HG03066 (cell line): ENCODE measurements around the gene CDKAL1.
"Not testable (repeated sequence)": the region's sequence is repeated elsewhere in the genome, so short reads cannot be mapped to it uniquely, and the experiment has no call there.

Experiments
- ATAC-seq: cut with Tn5 transposase; IDR thresholded peaks from one replicate; pipeline ENCODE4 v1.9.1; 2021; ENCODE audit warnings: low read depth; ENCODE audit not compliant: unreplicated experiment

CDKAL1 gene

DNA sequence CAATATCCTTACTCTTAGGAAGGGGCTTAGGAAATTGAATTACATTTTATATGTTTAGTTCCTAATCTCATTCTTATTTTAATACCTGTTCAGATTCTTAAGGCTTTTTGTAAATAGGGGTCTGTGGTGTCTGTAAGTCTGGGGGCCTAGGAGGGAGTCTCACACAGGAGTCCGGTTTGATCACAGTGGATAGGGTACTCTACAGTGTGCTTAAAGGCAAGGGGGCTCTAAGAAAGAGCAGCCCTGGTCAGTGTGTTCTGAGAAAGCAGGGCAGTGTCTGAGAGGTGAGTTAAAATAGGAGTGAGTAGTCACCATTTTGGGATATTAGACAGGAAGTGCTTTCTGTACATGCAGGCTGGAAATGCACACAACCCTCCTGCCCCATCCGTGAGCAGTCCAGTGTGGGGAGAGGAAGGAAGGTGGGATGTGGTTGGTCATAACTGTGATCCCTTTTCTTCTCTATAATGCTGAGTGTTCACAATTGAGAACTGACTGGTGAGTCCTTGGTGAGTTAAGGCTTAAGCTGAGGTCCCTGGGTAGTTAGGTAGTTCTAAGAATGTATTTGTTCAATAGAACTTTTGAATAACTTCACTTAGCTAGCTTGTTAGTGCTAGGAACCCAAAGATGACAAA, 50.0 kb downstream of the CDKAL1 start:
- ATAC-seq, result no peak

DNA sequence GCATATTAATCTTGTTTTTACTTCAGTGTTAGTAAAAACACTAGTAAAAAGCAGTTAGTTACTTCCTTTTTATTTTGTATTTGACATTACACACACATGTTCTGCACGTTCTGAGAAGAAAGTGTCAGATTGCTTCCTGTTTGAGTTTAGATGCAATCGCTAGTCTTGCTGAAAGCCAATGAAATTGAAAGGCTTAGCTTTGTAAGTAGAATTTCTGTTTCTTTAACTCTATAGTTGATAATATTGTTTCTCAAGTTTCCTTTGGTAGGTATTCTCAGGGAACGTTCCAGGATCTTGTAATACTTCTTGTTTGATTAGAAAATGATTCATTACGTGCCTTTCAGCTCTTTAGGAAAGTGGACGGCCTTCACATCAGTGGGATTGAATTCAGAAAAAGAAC, 55.0 kb downstream of the CDKAL1 start:
- ATAC-seq, result no peak

DNA sequence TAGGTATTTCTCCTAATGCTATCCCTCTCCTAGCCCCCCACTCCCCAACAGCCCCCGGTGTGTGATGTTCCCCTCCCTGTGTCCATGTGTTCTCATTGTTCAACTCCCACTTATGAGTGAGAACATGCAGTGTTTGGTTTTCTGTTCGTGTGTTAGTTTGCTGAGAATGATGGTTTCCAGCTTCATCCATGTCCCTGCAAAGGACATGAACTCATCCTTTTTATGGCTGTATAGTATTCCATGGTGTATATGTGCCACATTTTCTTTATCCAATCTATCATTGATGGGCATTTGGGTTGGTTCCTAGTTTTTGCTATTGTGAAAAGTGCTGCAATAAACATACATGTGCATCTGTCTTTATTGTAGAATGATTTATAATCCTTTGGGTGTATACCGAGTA, 56.2 kb downstream of the CDKAL1 start:
- ATAC-seq, result not testable (repeated sequence)

DNA sequence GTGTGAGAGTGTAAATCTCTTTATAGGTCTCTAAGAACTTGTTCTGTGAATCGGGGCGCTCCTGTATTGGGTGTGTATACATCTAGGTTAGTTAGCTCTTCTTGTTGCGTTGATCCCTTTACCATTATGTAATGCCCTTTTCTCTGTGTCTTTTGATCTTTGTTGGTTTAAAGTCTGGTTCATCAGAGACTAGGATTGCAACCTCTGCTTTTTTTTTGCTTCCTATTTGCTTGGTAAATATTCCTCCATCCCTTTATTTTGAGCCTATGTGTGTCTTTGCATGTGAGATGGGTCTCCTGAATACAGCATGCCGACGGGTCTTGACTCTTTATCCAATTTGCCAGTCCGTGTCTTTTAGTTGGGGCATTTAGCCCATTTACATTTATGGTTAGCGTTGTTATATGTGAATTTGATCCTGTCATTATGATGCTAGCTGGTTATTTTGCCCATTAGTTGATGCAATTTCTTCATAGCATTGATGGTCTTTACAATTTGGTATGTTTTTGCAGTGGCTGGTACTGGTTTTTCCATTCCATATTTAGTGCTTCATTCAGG, 60.1 kb downstream of the CDKAL1 start:
- not testable (repeated sequence) for ATAC-seq

DNA sequence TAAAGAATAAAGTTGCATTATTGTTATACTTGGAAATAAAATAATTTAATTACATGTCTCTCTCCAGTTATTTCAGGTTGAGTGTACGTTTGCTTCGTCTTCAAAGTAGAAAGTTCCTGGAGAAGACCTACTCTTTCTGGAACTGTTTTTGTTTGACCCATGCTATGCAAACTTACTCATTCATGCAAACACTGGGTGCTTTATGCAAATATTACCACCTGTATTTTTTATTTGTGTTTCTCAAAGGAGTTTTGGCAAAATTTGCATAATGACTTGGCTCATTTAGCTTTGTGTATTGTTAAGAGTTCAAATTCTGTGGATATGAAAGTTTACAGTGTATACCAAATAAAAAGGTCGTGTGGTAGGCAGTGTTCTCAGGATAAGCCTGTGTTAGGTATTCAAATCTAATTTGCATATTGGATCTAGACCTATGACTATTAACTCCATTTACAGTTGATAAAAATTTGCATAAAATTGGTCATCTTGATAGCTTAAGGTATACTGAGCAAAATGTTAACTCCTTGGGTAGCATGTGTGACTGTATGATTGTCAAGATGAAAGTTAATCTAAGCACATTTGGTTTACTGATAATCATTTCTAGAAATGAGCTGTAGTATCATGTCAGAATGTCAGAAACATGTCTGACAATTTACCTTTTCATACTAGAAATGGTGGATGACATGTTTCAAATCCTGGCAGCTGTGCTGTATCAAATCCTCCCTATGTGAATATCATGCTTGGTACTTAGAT, 65.2 kb downstream of the CDKAL1 start:
- ATAC-seq, result no peak

DNA sequence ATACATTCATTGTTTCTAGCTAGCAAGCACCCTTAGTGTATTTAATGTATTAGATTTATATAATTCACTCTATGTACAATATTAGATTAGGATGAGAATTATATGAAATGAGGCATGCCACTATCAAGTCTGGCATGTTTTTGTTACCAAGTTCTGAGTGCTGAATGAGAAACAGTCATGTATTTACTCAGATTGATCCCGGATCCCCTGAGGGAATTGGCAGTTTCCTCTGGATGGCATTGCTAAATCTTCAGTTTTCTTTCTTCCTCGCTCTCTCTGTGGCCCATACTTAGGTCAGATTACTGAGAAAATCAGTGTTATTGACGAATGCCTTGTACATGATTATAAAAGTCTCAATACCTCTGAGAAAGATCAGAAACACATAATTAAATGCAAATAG, 66.6 kb downstream of the CDKAL1 start:
- no peak for ATAC-seq

DNA sequence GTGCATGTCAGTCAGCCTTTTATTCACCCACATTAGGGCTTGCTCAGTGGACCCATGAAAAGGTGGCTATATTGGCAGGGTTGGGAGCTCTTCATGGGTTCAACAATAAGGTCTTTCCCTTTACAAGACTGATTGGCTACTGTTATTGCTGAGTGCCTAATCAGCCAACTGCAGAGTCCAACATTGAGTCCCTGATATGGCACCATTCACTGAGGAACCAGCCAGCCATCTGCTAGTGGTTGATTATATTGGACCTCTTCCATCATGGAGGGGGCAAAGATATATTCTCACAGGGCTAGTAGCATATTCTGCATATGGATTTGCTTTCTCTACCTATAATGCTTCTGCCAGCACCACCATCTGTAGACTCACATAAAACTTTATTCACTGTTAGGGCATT, 69.9 kb downstream of the CDKAL1 start:
- no peak for ATAC-seq

DNA sequence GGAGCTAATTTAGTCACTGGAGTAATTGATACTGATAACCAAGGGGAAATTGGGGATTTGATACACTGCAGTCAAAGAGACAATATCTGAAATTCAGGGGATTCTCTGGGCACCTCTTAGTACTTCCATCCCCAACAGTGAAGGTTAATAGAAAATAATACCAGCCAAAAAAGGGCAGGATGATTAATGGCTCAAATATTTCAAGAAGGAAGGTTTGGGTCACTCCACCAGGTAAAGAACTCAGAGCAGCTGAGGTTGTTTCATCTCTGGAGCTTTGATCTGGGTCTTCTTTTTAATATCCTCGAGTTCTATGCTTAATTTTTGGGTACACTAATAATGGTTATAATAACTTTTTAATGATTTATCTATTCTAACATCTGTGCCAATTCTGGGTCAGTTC, 70.8 kb downstream of the CDKAL1 start:
- ATAC-seq, result no peak

DNA sequence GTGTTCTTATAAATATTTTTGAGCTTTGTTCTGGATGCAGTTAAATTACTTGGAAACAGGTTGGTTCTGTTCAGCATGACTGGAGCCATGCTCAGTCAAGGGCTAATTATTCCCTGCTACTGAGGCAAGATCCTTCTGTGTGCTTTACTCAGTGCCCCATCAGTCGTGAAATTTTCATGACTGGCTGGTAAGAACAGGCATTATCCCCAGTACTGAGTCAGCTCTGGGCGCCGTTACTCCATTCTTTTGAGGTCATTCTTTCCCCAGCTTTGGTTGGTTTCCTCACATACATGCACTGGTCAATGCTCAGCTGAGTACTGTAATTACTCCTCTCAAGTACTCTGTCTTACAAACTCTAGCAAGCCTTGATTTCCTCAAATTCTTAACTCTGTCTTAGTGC, 71.3 kb downstream of the CDKAL1 start:
- ATAC-seq, result no peak

DNA sequence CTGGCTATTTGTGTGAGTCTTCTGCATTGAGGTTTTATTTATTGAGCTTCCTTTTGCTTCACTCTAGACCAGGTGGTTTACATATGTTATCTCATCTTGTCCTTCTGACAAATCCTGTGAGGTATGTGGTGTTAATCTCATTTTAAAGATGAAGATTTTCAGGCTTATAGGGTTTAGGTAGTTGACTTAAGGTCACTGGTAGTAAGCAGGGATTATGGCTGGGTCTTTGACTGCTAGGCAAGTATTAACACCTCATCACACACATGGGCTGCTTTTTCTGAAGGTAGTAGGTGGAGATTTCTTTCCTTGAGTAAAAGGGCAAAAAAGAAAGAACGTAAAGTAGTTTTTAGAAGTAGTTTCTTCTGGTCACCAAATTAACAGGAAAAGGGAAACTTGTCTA, 72.6 kb downstream of the CDKAL1 start:
- ATAC-seq, result no peak

DNA sequence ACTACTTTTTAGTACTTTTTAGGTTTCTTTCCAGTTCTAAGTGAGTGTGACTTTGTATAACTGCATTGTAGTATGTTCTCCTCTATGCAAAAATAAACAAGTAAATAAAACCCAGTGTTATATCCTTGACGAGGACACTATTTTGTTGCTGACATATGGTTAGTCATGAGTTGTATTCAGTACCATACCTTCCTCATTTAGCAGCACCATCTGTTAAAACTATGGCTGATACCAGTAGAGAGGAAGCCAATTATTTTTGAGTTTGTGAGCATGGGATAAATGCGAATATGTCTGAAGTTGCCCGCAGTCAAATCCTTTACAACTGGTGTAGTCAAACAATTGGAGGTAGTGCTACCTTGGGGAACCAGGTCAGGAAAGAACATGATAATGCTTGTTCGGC, 74.1 kb downstream of the CDKAL1 start:
- no peak for ATAC-seq

DNA sequence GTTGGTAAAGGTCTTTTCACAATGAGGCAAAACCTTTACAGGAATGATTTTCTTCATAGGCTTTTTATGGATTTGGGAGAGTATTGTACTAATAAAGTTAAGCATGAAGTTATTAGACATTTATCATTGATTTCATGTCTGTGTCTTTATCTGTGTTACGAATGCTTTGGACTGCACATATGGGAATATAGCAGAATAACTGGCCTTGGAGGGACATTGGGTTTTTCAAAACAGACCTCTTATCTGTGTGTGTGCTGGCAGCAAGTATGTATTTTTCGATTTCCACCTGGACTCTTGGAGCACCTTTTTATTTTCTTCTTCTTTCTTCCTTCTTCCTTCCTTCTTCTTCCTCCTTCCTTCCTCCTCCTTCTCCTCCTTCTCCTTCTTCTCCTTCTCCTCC, 74.6 kb downstream of the CDKAL1 start:
- ATAC-seq, result no peak

DNA sequence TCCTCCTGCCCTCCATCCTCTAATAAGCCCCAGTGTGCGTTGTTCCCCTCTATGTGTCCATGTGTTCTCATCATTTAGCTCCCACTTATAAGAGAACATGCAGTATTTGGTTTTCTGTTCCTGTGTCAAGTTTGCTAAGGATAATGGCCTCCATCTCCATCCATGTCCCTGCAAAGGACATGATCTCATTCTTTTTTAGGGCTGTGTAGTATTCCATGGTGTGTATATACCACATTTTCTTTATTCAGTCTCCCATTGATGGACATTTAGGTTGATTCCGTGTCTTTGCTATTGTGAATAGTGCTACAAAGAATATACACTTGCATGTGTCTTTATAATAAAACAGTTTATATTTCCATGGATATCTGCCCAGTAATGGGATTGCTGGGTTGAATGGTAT, 75.7 kb downstream of the CDKAL1 start:
- not testable (repeated sequence) for ATAC-seq

DNA sequence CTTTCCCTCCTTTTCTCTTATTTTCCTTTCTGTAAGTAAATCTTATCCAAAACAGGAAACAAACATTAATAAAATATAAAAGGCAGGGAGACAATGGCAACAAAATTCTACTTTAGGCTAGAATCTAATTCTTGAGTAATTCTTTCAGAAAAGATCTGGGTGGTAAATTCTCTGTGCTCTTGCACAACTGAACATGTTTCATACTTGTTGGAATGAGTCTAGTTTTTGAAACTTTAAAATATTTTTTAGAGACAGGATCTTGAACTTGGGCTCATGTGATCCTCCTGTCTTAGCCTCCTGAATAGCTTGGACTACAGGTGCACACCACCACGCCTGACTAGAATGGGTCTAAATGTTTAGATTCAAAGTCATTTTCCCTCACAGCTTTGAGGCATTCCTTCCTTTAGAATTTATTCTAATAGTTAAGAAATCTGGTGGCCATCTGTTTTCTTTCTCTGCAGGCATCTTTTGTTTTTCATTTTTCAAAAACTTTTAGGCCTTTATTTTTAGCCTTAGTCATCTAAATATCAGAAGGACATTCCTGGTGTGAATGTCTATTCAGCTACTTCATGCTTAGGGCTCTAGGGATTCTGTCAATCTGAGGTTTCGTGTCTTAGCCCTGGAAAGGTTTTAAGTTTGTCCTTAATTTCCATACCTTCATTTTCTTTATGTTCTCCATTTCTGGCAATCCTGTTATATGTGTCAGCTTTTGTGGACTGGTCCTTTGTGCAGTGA, 76.5 kb downstream of the CDKAL1 start:
- ATAC-seq, result no peak

DNA sequence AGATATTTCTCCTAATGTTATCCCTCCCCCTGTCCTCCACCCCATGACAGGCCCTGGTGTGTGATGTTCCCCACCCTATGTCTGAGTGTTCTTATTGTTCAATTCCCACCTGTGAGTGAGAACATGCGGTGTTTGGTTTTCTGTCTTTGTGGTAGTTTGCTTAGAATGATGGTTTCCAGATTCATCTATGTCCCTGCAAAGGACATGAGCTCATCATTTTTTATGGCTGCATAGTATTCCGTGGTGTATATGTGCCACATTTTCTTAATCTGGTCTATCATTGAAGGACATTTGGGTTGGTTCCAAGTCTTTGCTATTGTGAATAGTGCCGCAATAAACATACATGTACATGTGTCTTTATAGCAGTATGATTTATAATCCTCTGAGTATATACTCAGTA, 83.3 kb downstream of the CDKAL1 start:
- ATAC-seq, result not testable (repeated sequence)

DNA sequence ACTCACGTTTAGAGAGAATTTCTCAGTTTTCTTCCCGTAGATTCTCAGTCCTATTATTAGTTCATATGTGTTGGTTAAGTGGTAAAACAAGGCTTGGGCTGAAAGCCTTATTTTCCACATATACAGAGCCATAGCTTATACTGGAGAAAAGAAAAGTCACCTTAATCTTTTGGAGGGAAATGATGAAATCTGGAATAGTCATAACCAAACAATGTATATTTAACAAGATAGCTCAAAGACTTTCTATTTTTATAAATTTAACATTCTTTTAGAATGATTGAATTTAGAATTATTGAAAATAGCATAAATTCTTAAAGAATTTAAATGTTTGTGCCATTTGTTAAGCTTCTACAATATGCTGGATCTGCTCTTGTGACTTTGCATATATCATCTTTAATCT, 85.8 kb downstream of the CDKAL1 start:
- no peak for ATAC-seq

DNA sequence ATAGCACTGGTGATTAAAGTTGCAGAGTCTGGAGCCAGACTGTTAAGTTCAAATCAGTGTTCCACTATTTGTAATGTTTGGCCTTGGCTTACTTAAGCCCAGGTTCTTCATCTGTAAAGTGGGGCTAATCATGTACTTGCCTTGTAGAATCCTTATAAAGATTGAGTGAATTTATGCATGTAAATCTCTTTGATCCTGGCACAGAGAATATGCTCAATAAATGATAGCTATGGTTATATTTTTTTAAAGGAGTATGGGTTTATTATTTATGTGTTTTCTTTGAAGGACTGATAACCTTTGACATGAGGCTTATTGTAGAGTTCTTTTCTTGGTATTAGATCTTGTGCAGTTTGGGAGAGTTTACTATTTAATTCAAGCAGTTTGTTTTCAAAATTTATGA, 89.5 kb downstream of the CDKAL1 start:
- ATAC-seq, result no peak

DNA sequence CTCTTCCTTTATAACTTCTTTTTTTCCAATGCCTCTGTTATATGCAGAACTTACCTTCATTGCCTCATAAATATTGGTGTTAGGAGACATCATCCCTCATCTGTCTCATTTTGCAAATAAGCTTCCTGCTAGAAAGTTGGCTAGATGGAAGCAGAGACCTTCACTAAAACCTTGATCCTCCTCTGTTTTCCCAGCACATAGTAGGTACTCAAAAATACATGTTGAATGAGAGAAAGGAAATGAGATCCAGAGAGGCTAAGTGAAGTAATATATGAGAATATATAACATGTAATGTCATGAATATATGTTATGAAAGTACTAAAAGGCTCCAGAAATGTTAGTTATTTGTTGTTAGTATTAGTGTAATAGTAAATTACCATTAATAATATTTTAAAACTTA, 91.9 kb downstream of the CDKAL1 start:
- ATAC-seq, result no peak

DNA sequence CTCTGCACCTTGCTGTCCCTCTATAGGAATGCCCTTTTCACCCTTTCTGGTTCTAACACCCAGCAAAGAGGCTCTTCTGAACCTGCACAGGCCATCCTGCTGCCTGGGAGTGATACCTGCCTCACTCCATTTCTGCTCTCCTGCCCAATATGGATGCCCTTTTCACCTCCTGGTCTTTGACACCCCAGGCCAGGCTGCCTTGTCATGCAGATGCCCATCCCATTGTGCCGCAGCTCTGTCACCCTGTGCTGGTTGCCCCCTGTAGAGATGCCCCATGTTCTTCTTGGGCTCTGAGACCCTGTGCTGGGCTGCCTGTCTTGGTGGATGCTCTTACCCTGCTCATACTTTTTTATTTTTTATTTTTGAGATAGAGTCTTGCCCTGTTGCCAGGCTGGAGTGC, 95.3 kb downstream of the CDKAL1 start:
- ATAC-seq, result no peak

DNA sequence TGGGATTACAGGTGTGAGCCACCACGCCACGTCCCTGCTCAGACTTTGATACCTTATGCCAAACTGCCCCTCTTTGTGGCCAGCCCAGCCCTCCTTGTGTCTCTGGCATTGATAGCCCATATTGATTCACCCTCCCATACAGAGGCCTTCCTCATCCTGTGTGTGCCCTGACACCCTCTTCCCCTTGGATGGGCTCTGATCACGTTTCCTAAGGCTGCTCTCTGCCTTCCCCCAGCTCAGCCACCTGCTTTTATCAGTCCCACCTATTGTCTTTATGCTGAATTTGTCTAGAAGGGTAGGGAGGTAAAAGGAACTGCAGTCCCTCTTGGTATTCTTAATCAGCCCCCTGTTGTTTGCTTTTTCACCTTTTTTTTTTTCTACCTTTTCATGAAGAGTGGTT, 95.9 kb downstream of the CDKAL1 start:
- no peak for ATAC-seq
